ENCODE results near the gene RNF212.

The RNF212 gene

GRCh38 chr4:1087371-1087770, 26.0 kb downstream of the RNF212 start:
- no peak for DNase-seq

- no peak for DNase-seq
Observed at GRCh38 chr4:1086011-1086410, 27.4 kb downstream of the RNF212 start.

DNA sequence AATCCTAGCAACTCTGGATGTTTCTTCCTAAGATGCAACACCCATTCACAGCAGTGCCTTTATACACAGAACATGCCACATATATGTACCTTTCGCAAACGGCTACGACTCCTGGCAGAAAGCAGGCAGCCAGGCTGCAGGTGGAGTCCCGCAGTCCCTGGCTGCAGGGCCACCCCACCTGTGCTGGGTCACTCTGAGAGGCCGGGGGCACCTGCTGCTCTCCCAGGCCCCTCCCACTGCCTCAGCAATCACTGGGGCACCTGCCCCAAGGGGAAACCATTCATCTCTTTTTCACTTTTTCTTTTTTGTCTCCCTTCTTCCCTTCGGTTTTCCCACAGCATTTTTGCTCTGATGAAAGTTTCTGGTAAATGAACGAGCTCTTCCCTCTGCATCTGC, 28.0 kb downstream of the RNF212 start:
- DNase-seq = no peak

- no peak for DNase-seq
Observed at GRCh38 chr4:1084796-1085403, 28.5 kb downstream of the RNF212 start.

GRCh38 chr4:1084394-1084793, 29.0 kb downstream of the RNF212 start:
- no peak for DNase-seq

DNA sequence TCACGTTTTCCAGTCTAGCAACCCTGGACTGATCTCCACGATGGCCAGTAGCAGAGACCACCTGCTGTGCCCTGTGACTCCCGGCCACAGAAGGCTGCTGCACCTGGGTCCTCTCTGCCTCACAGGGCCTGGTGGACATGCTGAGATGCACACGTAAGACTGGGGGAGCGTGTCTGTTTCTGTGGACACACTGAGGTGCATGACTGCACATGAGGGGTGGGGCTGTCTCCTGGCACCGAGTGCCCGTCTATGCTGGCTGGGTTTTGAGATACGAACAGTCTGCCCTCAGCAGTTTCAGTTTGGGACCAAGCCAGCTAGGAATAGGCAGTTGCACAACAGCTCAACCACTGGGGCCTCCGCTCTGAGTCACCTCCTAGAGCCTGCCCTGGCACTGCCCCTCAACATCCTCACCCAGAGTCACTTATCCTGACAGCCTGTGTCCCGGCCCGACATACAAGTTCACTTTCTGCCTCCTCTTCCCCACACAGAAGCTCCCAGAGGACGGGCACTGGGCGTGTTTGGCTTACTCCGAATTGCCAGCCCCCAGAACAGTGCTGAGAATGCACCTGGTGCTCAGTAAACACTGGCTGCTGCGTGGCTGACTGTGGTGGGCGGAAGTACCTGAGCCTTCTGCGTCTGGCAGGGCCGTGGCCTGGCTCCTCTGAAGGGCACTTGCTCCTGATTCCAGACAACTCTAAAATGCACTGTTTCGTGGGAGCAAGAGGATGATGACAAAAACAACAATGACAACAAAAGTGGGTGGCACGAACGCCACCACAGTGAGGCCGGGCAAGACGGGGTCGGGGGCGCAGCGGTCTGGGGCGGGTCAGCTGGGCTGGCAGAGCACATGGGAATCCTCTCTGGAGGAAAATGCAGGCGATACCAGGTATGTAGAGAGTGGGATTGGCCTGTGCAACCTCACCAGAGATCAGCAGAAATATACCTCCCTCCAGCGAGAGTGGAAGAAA, 30.9 kb downstream of the RNF212 start:
- DNase-seq = peak; percentile 39

DNA sequence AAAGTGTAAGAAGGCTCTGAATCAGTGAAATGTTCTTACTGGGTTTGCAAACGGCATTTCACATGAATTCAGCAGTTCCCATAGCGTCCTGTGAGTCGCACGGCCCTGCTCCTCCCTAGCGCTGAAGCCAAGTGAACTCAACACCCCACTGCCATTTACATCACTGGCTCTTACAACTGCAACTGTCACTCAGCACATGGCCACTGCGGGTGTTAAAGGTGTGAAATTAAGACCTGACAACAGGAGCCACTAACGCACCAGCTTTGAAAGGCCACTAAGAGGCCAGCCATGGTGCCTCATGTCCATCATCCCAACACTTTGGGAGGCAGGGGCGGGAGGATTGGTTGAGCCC, 31.7 kb downstream of the RNF212 start:
- DNase-seq = no peak

- DNase-seq = no peak
Observed at GRCh38 chr4:1080961-1081688, 32.2 kb downstream of the RNF212 start.

- DNase-seq = no peak
Observed at GRCh38 chr4:1080432-1080831, 32.9 kb downstream of the RNF212 start.

DNA sequence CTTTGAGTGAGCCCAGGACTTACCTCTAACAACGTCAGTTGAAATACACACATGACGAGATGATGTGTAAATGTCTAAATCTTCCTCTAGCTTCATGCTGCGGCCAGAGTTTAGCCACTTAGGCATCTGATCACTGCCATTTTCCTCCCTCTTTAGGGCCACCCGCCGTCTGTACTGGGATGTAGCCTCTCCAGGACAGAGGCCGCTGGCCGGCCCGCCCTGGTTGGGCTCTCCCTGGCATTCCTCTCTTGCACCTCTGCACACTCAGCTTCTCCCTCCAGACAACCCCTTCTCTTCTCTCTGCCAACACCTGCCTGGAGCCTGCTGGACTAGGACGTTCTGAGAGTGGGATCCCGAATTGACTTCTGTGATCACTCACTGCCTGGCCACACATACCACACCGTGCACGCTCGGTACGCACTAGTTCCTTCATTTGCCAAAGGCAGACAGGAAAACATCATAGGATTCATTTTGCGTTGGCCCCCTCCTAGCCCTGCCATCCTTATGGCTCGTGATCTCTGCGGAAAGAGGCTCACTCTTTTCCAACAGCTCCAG, 33.6 kb downstream of the RNF212 start:
- no peak for DNase-seq

GRCh38 chr4:1078490-1078889, 34.9 kb downstream of the RNF212 start:
- no peak for DNase-seq

DNA sequence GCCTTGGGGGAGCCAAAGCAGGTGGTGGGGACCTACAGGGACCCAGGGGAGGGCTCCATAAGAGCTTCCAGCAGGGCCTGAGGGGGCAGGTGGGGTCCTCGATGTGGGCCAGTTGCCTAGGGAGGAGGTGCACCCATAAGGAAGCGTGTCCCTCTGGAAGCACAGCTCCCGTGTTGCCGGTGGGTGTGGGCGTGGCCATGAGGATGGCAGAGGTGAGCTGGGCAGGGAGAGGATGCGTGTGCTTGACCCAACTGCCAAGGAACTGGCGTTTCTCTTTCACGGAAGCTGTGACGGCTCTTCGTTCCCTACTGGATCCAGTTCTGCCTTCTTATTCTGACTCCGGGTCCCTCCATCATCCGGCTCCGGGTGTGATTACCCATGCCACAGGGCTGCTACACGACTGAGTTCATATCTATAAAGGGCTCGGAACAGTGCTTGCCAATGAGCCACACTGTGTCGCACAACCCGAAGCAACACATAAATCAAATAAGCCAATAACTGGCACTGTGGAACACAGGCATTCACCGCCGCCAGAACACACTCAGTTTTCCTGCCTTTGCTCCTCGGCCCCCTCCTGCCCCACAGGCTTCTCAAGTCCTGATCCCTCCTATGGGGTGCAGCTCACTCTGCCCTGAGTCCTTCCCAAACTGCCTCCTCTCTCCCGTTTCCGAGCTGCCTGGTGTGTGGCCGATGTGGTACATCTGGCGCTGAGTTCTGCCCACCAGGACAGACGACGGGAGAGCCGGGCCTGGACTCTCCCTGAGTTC, 35.5 kb downstream of the RNF212 start:
- DNase-seq = no peak

DNA sequence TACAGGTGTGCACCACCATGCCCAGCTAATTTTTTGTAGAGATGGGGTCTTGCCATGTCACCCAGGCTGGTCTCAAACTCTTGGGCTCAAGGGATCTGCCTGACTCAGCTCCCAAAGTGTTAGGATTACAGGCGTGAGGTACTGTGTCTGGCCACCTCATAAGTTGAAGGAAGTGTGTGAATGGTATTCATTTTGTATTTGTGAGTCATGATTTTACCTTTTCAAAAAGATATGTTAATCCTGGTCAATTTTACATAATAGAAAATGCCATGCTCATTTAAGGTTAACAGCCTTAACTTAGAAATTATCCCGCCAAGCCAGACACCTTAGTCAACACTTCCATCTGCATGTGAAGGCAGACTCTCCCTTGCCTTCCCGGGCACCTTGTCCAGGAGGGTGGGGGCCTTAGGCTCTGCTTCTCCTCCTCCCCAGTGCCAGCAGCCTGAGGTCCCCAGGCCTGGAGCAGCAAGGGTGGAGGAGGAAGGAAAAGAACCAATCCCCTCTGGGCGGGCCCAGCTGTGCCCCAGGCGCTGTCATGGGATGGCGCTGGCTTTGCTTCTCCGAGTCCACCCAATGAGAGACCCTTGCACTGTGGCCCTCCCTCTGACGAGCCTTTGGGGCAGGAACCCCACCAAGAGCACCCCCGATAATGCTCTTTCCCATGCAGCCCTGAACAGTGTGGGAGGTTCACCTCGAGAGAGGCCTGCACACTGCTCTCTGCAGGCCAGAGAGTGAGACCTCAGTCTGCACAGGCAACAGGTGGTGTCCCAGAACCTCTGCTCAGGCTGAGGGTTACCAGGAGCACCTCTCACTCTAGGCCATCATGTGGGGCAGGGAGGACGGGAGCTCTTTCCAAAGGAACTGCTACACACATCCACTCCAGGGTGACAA, 37.3 kb downstream of the RNF212 start:
- DNase-seq = no peak

- no peak for DNase-seq
Observed at GRCh38 chr4:1075225-1075624, 38.1 kb downstream of the RNF212 start.

DNA sequence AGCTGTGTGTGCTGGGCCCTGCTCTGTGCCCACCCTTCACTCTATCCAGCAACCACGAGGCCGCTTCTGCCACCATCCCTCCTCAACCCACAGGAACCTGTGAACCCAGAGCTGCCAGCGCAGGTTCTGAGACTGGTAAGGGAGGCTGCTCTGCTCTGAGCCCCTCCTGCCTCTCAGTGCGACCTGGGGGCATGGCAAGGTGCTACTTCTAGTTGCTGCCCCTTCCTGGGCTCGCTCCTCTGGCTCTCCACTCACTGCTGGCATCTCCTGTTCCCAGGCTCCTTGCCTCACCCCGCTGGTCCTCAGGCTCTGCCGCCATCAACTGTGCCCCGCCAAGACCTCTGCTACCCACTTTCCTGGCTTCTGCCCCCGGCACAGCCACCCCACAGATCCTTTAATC, 39.3 kb downstream of the RNF212 start:
- no peak for DNase-seq

DNA sequence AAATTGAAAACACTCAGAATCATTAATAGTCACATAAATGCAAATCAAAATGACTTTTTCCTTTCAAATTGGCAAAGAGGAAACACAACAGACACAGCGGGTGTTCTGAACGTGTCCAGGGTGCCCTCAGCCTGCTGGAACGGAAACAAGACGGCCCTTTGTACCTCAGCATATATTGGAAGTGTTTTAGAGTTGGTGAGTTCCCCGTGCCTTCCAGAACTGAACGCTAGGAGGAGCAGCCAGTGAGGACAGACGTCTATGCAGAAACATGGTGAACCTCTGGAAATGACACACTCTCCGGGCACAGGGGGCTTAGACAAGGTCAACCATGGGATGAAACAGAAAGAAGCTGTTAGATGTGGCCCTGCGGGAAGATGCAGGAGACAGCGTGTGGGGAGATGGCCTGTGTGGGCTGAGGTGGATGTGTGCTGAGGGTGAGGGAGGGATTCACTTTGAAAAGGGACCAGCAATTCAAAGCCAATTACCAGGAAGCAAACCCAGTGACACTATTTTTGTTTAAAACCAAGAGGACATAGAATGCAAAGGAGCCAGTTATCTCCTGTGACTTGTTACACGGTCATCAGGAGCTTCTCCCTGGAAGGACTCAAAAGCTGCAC, 40.4 kb downstream of the RNF212 start:
- DNase-seq = peak; percentile 36

GRCh38 chr4:1069394-1069793, 44.0 kb downstream of the RNF212 start:
- DNase-seq = no peak

DNA sequence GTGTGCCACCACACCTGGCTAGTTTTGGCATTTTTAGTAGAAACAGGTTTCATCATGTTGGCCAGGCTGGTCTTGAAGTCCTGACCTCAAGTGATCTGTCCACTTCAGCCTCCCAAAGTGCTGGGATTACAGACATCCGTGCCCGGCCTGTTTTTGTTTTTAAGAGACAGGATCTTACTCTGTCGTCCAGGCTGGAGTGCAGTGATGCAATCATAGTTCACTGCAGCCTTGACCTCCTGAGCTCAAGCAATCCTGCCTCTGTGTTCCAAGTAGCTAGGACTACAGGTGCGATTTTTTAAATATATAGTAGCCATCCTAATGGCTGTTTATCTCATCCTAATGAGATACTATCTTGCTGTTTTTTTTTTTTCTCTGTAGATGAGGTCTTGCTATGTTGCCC, 47.6 kb downstream of the RNF212 start:
- no peak for DNase-seq

GRCh38 chr4:1062419-1062818, 50.9 kb downstream of the RNF212 start:
- DNase-seq = no peak

DNA sequence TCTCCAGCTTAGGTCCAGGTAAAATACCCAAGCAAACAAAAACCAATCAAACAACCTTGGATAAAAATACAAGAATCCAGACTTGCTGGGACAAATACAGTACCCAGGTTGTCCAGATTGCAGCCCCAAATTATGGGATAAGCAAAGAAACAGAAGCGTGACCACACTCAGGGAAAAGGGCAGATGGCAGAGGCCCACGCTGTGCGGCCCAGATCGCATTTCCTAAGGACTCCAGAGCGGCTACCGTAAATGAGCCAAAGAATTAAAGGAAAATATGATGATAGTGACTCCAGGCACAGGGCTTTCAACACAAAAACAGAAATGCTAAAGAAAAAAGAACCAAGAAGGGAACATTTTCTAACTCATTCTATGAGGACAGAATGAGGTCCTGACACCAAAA, 51.6 kb downstream of the RNF212 start:
- DNase-seq = no peak

DNA sequence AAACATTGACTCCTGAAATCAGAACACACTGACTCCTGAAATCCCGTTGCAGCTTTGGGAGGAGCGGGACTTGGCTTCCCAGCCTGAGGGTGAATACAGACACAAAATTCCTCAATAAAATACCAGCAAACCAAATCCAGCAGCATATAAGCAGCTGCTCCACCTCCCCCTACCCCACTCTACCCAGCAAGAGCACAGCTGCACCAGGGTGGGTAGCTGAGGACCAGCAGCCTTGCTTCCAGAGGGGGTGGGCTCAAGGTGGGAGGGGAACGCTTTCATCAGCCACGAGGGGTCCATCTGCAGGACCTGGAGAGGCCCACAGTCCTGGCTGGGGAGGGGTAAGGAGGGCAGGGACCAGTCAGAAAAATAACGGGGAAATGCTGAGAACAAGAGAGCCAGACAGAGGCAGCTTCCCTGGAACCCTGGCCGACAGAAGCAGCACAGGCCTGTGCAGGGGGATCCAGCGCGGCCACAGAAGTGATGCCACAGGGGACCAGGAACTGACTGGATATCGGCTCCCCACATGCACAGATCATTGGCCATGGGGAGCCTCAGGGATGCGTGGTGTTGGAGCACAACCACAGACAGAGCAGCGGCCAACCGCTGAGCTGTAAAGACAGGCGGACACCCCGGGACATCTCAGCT, 52.2 kb downstream of the RNF212 start:
- DNase-seq = no peak

All from NCI-H1092 treated with DMSO at 0.1 percent for 48 hours (cell line).